Right lobe of liver (tissue), 4 donors: Measurements from ENCODE around the gene LAMB1.

Experiments used
- CTCF ChIP-seq, 4 donors: fragments of 200-600 bp in 3 of 4; fragments of 450-650 bp in 1 of 4; IDR thresholded peaks; one replicate each; pipeline versions ENCODE4 v1.5.1 to v1.8.0; 2016 to 2022; ENCODE audit warnings: antibody characterized with exemption in 4 of 4, mild to moderate bottlenecking in 2 of 4
- POLR2A ChIP-seq: fragments of 450-650 bp; IDR thresholded peaks from one replicate; pipeline ENCODE4 v1.6.1; 2017; ENCODE audit warnings: antibody characterized with exemption, mild to moderate bottlenecking
- donor health status: DM: no; HTN: no; CAD: no.
- donor health status: DM: no; HTN: no; CAD: no.
- donor health status: DM: no; HTN: yes; CAD: no.

- no peak for TF ChIP-seq CTCF (IDR thresholded peaks at IDR 0.05)
- TF ChIP-seq POLR2A, result no peak
Measured at GRCh38 chr7:108018668-108019067, 15.7 kb upstream of the LAMB1 start.
